Endometrial microvascular endothelial cells (primary cell): ENCODE results near the gene P2RY12. TPM values are rescaled to one million over a fixed set of nuclear protein-coding genes. Genes with fewer than 3 reads are reported as not detected.
"Not testable (repeated sequence)": the region's sequence is repeated elsewhere in the genome, so short reads cannot be mapped to it uniquely, and the experiment has no call there.

ENCODE experiments used
- in situ Hi-C: cut with HindIII; loops from 2 replicates; pipeline ENCODE4 v1.10.0; 2017; ENCODE audit warnings: low sequenced_read_pairs, low pct_unique_long_range_greater_than_20kb; ENCODE audit errors: inconsistent ontology term
- total RNA-seq: library from RNA; depleted of rRNA; stranded (reverse); fragments of >200 nt; gene quantifications from one replicate; pipeline ENCODE4 v1.2.3, GENCODE V29; 2015; ENCODE audit errors: inconsistent ontology term

P2RY12 gene
- total RNA-seq, 1 donor from 2014 or later: not detected

- in situ Hi-C loops: no loop called here
These were observed 10.1 kb upstream of the P2RY12 start for GRCh38 chr3:151394611-151395010.

GRCh38 chr3:151393941-151394340 is 9.4 kb upstream of the P2RY12 start:
- in situ Hi-C loops: no loop called here

GRCh38 chr3:151393146-151393830 is 8.7 kb upstream of the P2RY12 start:
- in situ Hi-C loops: no loop called here

- in situ Hi-C loops: not testable (repeated sequence)
These were observed 7.6 kb upstream of the P2RY12 start for GRCh38 chr3:151392191-151392590.

GRCh38 chr3:151391720-151392119 is 7.2 kb upstream of the P2RY12 start:
- in situ Hi-C loops: no loop called here

GRCh38 chr3:151387842-151388241 is 3.3 kb upstream of the P2RY12 start:
- in situ Hi-C loops: no loop called here

GRCh38 chr3:151387432-151387831 is 2.9 kb upstream of the P2RY12 start:
- in situ Hi-C loops: no loop called here

- in situ Hi-C loops: no loop called here
These were observed 1.5 kb upstream of the P2RY12 start for GRCh38 chr3:151386056-151386455.

GRCh38 chr3:151383956-151384355 is 597 bp downstream of the P2RY12 start:
- in situ Hi-C loops: no loop called here

- in situ Hi-C loops: no loop called here
These were observed 1.4 kb downstream of the P2RY12 start for GRCh38 chr3:151383111-151383510.

- in situ Hi-C loops: no loop called here
These were observed 1.9 kb downstream of the P2RY12 start for GRCh38 chr3:151382671-151383070.

- in situ Hi-C loops: no loop called here
These were observed 5.3 kb downstream of the P2RY12 start for GRCh38 chr3:151379083-151379734.

GRCh38 chr3:151377768-151378385 is 6.7 kb downstream of the P2RY12 start:
- in situ Hi-C loops: no loop called here

- in situ Hi-C loops: no loop called here
These were observed 12.3 kb downstream of the P2RY12 start for GRCh38 chr3:151372063-151372820.

GRCh38 chr3:151371526-151371925 is 13.0 kb downstream of the P2RY12 start:
- in situ Hi-C loops: no loop called here

GRCh38 chr3:151367448-151367847 is 17.1 kb downstream of the P2RY12 start:
- in situ Hi-C loops: no loop called here

- in situ Hi-C loops: no loop called here
These were observed 17.6 kb downstream of the P2RY12 start for GRCh38 chr3:151366993-151367392.

GRCh38 chr3:151362751-151363174 is 21.8 kb downstream of the P2RY12 start:
- in situ Hi-C loops: no loop called here

- in situ Hi-C loops: no loop called here
These were observed 27.1 kb downstream of the P2RY12 start for GRCh38 chr3:151357463-151357850.
